Erythroblast (primary cell): ENCODE data around the gene NAP1L4.
A peak's percentile ranks its signal among the peaks of the same experiment; 100 is the strongest.

ENCODE experiments used
- GATA1 ChIP-seq: IDR thresholded peaks from 2 replicates; pipeline ENCODE4 v1.6.1; 2011; ENCODE audit warnings: low read depth, mild to moderate bottlenecking, control low read depth, low read length, moderate library complexity
- POLR2A ChIP-seq: IDR thresholded peaks from 2 replicates; pipeline ENCODE4 v1.6.1; 2011; ENCODE audit warnings: mild to moderate bottlenecking, low read length

DNA sequence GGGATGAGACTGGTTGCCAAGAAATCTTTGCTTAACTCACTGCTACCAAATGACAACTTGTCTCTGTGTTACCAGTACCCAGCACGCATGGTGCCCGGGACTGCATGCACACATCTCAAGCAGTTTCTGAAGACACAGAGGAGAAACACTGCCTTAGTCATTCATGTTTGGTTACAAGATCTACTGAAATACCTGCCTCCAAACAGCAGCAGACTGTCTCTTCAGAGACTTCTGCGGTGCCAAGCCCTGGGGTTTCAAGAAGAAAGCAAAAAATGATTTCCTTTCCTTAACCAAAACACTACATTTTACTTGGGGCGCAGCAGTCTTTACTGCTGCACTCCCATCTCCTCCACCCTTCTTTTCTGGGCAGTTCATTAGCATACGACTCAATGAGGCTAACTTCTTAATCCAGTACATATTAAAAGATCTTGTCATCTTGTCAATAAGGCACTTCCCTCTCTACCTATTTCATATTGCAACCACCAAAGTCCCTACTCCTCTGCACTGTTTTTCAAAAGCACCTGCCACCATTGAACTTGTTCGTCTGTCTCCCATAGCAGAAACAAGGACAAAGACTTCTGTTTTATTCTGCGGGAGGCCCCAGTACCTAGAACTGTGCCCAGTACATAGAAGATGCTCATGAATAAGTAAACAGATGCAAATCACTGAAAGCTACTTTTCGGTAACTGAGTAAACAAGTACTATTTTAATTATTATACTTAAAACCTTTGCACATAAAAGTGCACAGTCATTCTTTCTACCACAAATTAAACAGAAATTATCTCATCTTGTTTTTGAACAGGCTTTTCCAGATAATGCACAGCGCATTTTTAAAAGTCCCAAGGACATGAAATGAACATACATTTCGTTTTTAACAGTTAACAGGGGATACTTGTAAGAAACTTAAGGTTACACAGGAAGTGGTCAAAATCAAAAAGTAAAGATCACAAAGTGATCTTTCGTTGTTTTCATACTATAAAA is 4.0 kb downstream of the NAP1L4 start:
- TF ChIP-seq POLR2A (peak; percentile 4), GATA1 (no peak)
